ENCODE results near the gene TYRP1.

DNA sequence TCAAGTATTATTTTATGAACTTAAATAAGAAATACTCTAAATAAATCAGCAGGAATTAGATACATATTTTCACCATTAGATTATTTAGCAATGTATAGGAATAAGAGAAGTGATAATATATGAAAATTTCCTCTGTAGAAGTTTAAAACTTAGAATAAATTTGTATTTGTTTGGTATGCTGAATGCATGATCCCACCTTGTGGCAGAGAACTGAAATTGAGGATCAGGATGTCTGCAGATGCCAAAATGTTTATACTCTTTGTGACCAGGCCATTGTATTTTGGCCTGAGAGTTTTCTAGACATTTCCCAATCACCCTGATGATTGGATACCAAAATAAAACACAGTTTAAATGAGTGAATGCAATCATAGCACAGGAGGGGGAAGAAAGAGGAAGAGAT lies 6.3 kb downstream of the TYRP1 start:
- TF ChIP-seq, protein P1, sequence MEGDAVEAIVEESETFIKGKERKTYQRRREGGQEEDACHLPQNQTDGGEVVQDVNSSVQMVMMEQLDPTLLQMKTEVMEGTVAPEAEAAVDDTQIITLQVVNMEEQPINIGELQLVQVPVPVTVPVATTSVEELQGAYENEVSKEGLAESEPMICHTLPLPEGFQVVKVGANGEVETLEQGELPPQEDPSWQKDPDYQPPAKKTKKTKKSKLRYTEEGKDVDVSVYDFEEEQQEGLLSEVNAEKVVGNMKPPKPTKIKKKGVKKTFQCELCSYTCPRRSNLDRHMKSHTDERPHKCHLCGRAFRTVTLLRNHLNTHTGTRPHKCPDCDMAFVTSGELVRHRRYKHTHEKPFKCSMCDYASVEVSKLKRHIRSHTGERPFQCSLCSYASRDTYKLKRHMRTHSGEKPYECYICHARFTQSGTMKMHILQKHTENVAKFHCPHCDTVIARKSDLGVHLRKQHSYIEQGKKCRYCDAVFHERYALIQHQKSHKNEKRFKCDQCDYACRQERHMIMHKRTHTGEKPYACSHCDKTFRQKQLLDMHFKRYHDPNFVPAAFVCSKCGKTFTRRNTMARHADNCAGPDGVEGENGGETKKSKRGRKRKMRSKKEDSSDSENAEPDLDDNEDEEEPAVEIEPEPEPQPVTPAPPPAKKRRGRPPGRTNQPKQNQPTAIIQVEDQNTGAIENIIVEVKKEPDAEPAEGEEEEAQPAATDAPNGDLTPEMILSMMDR (conservative IDR thresholded peaks at IDR 0.05; ENCODE audit: low read length), result no peak
- TF ChIP-seq EZH2phosphoT487 (IDR thresholded peaks at IDR 0.05; ENCODE audit: borderline replicate concordance, low read depth, low read length), result no peak
